GM13976 (cell line): ENCODE measurements around the gene KIAA0753.

Experiments
- DNase-seq: peaks from one replicate; pipeline ENCODE4 v3.0.0; 2012; ENCODE audit warnings: low spot score
- in situ Hi-C: fragments of 300-500 bp; cut with MboI; formaldehyde crosslinking; loops from one replicate; pipeline ENCODE4 v1.12.0; 2022; ENCODE audit warnings: low sequenced_read_pairs, mixed read lengths, inconsistent platforms; ENCODE audit not compliant: unreplicated experiment
- TF ChIP-seq, protein P1 (sequence below): IDR thresholded peaks from 2 replicates; pipeline ENCODE4 v1.5.1; 2012; ENCODE audit warnings: borderline replicate concordance, mild to moderate bottlenecking; ENCODE audit not compliant: insufficient read depth; ENCODE audit errors: extremely low read depth, missing control alignments, control extremely low read depth

KIAA0753 gene

GRCh38 chr17:6571452-6571781, 69.1 kb downstream of the KIAA0753 start:
- DNase-seq: peak; percentile 5
- TF ChIP-seq, protein P1, sequence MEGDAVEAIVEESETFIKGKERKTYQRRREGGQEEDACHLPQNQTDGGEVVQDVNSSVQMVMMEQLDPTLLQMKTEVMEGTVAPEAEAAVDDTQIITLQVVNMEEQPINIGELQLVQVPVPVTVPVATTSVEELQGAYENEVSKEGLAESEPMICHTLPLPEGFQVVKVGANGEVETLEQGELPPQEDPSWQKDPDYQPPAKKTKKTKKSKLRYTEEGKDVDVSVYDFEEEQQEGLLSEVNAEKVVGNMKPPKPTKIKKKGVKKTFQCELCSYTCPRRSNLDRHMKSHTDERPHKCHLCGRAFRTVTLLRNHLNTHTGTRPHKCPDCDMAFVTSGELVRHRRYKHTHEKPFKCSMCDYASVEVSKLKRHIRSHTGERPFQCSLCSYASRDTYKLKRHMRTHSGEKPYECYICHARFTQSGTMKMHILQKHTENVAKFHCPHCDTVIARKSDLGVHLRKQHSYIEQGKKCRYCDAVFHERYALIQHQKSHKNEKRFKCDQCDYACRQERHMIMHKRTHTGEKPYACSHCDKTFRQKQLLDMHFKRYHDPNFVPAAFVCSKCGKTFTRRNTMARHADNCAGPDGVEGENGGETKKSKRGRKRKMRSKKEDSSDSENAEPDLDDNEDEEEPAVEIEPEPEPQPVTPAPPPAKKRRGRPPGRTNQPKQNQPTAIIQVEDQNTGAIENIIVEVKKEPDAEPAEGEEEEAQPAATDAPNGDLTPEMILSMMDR: no peak
- in situ Hi-C loops: no loop called here

GRCh38 chr17:6570731-6571451, 69.6 kb downstream of the KIAA0753 start:
- TF ChIP-seq, protein P1: no peak
- in situ Hi-C loops: no loop called here
- DNase-seq: peak; percentile 13

DNA sequence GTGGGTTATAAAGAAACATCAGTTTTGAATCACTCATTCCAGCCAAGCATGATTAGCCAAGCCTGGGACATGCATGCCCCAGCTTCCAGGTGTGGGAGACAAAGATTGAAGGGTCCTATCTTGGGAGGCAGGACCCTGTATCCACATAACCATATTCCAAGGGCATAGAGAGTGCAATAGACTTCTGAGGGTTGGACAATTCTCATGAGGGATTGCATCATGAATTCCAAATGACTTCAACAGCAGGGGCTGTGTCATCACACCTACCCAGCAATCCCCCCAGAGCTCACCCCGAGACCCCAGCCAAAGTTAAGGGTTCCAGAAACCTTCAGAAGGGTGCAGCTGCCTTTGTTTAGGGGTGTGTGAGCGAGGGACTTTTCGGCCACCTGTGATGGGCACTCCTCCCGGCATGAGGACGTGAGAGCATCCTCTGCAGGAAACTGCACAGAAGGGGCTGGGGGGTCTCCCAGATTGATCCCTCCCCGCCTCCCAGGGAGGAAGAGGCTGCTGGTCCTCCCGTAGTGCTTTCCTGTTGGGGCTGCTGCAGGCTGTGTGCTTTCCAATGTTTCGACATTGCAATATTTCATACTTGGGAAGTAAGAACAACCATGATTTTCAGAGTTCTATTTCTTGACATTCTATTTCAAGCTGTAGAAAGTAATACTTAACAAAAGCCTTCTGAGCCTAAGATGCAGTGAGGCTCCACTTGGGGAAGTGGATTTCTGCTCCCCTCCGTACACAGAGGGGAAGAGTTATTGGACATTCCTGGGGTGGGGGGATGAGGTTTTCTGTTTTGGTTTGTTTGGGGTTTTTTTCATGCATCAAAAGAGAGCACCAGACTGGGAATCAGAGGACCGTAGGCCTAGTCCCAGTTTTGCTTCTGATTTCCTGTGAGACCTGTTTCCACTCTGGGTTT, 70.9 kb downstream of the KIAA0753 start:
- peak; percentile 21 for DNase-seq
- TF ChIP-seq, protein P1: no peak

GRCh38 chr17:6568184-6568758, 72.2 kb downstream of the KIAA0753 start:
- in situ Hi-C loops: no loop called here
- TF ChIP-seq, protein P1: no peak
- peak; percentile 11 for DNase-seq

More for the DNA sequence above, 70.9 kb downstream of the KIAA0753 start:
- in situ Hi-C loops: no loop called here

GRCh38 chr17:6567528-6568183, 72.9 kb downstream of the KIAA0753 start:
- DNase-seq: peak; percentile 10
- TF ChIP-seq, protein P1: no peak
- in situ Hi-C loops: no loop called here

- TF ChIP-seq, protein P1: no peak
- in situ Hi-C loops: no loop called here
- no peak for DNase-seq
Measured at GRCh38 chr17:6561446-6561845, 79.1 kb downstream of the KIAA0753 start.
